Measurements from ENCODE around the gene WDR62. TPM values are rescaled to one million over a fixed set of nuclear protein-coding genes. Genes with fewer than 3 reads are reported as not detected.

WDR62 gene
- total RNA-seq, 1 experiment from 2014 or later, result 51.4 TPM

- Histone ChIP-seq H3K4me3 (ENCODE audit: low read depth in 2 of 2, low read length in 2 of 2) (no peak overlapping the region), H3K4me1 (ENCODE audit: control insufficient read depth, insufficient read depth, low read length) (peaks cover 4% of the 10 kb centered on the region), H3K9me3 (ENCODE audit: control insufficient read depth, insufficient read depth, low read depth, low read length) (no peaks in the 10 kb centered on the region), H3K27me3 (ENCODE audit: control insufficient read depth, insufficient read depth, low read length) (no peaks in the 10 kb centered on the region), H3K27ac (ENCODE audit: low read length) (no peak overlapping the region), H3K36me3 (ENCODE audit: control insufficient read depth, insufficient read depth, low read length) (no peaks in the 10 kb centered on the region)
- in situ Hi-C loops (cut with HindIII; ENCODE audit: low pct_unique_long_range_greater_than_20kb, low sequenced_read_pairs), result no loop called here
- ATAC-seq (no peak), DNase-seq (ENCODE audit: low read depth, low spot score) (no peak)
- BruUV-seq (replicated peaks), result no TSS peak
- ChIA-PET CTCF (interaction anchor here (0.7 kb wide), 1 partner anchor 108 kb away, joined by 5 read pairs; no protein-coding TSS in a partner anchor), POLR2A (no interaction called here)
- TF ChIP-seq CTCF (IDR thresholded peaks at IDR 0.05), result peak; percentile 39
- no peak for TF ChIP-seq REST (IDR thresholded peaks at IDR 0.05; ENCODE audit: insufficient read depth in 1 of 2, low read depth in 2 of 2, low read length in 1 of 2)
- no peak for TF ChIP-seq POLR2AphosphoS5 (IDR thresholded peaks at IDR 0.05; ENCODE audit: low read depth, low read length)
- intact Hi-C loops (cut with micrococcal nuclease; ENCODE audit: unreplicated experiment), result no loop called here
These were observed 3.1 kb upstream of the WDR62 start for GRCh38 chr19:36051637-36052036.

- Histone ChIP-seq H3K27me3 (ENCODE audit: control insufficient read depth, insufficient read depth, low read length) (no peaks in the 10 kb centered on the region), H3K36me3 (ENCODE audit: control insufficient read depth, insufficient read depth, low read length) (peaks cover 9% of the 10 kb centered on the region), H3K4me1 (ENCODE audit: control insufficient read depth, insufficient read depth, low read length) (peaks cover 6% of the 10 kb centered on the region), H3K4me3 (ENCODE audit: low read depth in 2 of 2, low read length in 2 of 2) (peak within 1 kb of the TSS; percentile 79 to 99), H3K27ac (ENCODE audit: low read length) (peak within 1 kb of the TSS; percentile 97), H3K9me3 (ENCODE audit: control insufficient read depth, insufficient read depth, low read depth, low read length) (no peaks in the 10 kb centered on the region)
- ChIA-PET POLR2A (no interaction called here), CTCF (interaction anchor here (0.6 to 0.7 kb wide), 3 partner anchors 13 to 268 kb away, joined by 4 to 5 read pairs (median 4); no protein-coding TSS in a partner anchor)
- peak; percentile 91 for ATAC-seq
- intact Hi-C loops (cut with micrococcal nuclease; ENCODE audit: unreplicated experiment), result no loop called here
- in situ Hi-C loops (cut with HindIII; ENCODE audit: low pct_unique_long_range_greater_than_20kb, low sequenced_read_pairs), result no loop called here
- peak; percentile 99 for DNase-seq (ENCODE audit: low read depth, low spot score)
- peak; percentile 74 for TF ChIP-seq CTCF (IDR thresholded peaks at IDR 0.05)
- peak; percentile 61 for TF ChIP-seq TCF7L2 (IDR thresholded peaks at IDR 0.05; ENCODE audit: low read depth, low read length)
- TF ChIP-seq SIN3A (IDR thresholded peaks at IDR 0.05; ENCODE audit: borderline replicate concordance, insufficient read depth, low read depth, low read length), result no peak
- peak in 1 of 2 experiments; percentile 74; a peak in 1 of 4 replicates for TF ChIP-seq REST (IDR thresholded peaks at IDR 0.05; ENCODE audit: insufficient read depth in 1 of 2, low read depth in 2 of 2, low read length in 1 of 2)
- TF ChIP-seq POLR2AphosphoS5 (IDR thresholded peaks at IDR 0.05; ENCODE audit: low read depth, low read length), result peak; percentile 83
- BruUV-seq (replicated peaks), result no TSS peak
These were observed 471 bp upstream of the WDR62 start, which contains the start of gene THAP8 for GRCh38 chr19:36054119-36054732. Gene THAP8, minus strand, starts transcription at chr19:36054285. Its CDS starts 68 bp downstream, at chr19:36054217.
